EL (cell line): ENCODE data around the gene KNOP1.
"Not testable (repeated sequence)": the region's sequence is repeated elsewhere in the genome, so short reads cannot be mapped to it uniquely, and the experiment has no call there.

Experiments used
- DNase-seq: peaks from one replicate; pipeline ENCODE4 v3.0.0-alpha.2; 2016

Gene KNOP1

DNA sequence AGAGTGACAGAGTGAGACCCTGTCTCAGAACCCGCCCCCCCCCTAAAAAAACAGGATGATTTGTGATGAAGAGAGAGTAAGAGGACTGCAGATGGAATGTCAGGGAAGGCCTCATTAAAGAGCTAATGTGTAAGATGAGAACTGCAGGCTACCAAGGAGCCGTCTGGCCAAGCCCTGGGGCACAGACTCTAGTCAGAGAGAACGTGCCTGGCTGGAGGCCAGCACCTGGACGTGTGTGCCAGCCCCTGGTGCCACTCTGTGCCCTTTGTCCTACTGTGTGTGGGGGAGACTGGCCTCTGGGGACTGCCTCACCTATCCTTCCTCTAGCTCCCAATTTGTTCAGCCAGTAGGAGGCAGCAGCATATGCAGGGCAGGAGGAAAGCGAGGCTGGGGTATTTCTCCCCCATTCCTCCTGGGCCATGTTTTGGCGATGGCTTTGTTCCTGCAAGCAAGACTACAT, 37.1 kb downstream of the KNOP1 start:
- DNase-seq, result no peak

DNA sequence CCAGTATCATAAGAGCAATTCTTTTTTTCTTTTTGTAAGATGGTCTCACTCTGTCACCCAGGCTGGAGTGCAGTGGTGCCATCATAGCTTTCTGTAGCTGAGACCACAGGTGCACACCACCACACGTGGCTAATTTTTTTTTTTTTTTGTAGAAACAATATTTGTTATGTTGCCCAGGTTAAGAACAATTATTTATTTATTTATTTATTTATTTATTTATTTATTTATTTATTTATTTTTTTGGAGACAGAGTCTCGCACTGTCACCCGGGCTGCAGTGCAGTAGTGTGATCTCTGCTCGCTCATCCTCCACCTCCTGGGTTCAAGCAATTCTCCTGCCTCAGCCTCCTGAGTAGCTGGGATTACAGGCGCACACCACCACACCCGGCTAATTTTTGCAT, 38.7 kb downstream of the KNOP1 start:
- not testable (repeated sequence) for DNase-seq

DNA sequence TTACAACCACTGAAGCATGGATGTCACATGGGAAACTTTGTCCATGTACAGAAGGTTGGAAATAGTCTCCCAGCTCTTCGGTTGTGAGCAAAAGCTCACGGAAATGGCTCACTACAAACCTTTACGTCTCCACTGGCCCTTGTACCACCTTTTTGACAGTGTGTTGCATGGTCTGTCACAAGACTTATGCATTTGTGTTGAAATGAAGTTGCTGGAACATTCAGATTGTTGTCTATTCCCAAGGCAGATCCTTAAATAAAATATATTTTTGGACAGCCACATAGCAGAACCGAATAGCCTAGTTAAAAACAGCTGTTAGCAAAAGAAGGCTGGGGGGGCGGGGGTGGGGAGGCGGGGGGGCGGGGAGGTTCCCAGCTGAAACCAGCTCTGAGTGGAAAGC, 39.2 kb downstream of the KNOP1 start:
- DNase-seq, result no peak

DNA sequence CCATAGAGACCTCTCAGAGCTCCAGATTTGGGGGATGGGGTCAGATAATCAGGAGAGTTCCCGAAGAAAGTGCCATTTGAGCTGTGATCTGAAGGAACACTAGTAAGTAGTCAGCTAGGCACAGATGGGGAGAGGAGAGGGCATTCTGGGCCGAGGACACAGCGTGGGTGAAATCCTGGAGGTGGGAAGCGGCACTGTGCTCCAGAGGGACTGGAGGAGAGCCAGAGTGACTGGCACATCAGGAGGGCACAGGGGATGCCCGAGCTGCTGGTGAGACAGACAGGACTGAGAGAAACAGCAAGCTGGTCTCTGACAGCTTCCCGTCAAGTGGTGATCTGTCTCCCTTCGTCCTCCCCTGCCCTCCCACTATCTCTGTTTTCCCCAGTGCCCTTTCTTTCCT, 40.6 kb downstream of the KNOP1 start:
- DNase-seq, result no peak

DNA sequence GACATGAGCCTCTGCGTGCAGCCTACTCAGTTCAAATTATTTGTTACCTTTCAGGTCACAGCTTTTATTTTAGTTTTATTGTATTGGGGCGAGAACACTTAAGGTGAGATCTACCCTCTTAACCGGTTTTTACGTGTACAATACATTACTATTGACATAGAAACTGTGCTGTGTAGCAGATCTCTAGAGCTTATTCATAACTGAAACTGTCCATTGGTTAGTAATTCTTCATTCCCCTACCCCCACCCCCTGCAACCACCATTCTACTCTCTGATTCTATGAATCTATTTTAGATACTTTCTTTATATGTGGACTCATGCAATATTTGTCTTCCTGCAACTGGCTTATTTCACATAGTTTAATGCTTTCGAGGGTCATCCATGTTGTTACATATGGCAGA, 43.5 kb downstream of the KNOP1 start:
- DNase-seq, result no peak

DNA sequence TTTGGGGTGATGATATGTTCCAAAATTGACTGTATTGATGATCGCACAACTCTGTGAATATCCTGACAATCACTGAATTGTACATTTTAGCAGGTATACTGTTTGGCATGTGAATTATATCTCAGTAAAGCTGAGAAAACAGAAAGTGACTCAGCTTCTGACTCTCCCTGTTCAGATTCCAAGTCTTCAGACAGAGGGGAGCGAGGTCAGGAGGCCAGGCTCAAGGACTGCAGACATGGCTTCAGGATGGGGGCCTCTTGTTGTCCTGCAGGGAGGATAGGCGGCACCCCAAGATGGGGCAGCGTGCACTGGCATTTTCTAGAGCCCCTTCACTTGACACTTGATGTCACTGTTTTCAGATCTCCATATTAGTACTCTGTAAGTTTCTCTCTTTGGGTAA, 45.6 kb downstream of the KNOP1 start:
- peak; percentile 6 for DNase-seq

DNA sequence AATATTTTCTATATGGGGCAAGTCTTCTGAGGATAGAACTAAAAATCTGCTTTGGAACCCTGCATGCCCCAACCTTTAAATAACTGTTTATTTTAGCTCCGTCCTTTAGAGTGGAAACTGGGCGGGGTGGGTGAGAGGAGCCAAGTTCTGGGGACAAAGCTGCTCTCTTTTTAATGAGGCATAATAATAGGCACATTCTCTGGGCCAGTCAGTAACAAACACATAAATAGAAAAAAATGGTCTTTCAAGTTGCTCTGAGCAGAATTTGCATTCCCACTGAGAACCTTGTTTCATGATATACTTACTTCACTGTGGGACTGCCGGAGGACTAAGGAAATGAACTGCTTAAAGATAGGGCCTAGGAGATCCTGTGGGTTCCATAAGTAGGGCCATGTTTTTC, 51.5 kb downstream of the KNOP1 start:
- DNase-seq, result no peak

DNA sequence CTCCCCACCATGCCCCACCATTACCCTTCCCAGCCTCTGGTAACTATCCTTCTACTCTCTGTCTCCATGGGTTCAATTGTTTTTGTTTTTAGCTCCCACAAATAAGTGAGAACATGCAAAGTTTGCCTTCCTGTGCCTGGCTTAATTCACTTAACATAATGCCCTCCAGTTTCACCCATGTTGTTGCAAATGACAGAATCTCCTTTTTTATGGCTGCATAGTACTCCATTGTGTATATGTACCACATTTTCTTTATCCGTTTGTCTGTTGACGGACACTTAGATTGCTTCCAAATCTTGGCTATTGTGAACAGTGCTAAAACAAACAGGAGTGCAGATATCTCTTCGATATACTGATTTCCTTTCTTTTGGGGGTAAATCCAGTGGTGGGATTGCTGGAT, 52.7 kb downstream of the KNOP1 start:
- not testable (repeated sequence) for DNase-seq

DNA sequence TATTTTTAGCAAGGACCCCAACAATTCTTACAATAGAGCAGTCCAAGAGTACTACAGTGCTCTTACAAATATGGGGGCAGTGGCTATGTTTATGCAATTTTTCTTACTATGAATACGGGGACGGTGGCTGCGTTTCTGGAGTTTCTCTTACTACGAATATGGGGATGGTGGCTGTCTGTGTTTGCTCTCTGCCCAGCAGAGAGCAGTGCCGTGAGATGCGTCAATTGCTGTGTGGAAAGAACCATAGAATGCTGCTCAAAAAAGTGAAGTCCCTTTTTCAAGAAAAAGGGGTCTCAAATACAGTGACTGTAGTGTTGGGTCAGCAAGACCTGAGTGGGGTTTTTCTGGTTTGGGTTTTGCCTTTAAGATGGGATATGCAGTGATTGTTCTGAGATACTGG, 53.9 kb downstream of the KNOP1 start:
- no peak for DNase-seq

DNA sequence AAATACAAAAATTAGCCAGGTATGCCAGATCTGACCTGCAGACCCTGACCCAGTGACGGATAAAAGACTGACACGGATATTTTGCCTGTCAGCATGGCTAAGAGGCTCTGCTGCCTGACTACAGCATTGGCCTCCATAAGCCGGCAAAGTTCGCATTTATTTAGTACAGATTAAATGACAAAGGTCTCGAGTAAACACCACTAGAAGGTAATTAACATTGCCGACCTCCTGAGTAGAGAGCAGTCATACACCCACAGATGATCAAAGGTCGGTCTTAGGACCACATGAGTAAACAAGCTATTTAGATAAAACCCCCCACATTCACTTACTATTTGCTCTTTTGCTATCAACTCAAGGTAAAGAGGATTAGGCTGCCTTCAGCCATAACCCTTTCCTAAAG, 55.7 kb downstream of the KNOP1 start:
- DNase-seq, result no peak

DNA sequence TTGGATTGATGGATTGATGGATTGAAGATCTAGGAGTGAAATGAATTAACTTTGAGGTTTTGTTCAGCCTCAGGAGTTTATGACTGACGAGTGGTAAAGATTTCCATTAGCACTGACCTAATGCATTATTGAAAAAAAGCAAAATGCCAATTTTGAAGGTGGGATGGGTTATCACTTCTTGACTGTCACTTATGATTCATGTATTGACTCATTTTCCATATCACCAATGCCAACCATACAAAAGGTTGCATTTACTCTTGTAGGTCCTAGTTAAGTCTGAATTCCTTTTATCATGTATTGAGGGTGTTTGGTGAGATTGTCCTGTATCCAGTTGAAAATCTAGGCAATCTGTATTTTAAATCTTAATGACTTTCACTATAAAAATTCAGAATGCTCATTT, 57.6 kb downstream of the KNOP1 start:
- DNase-seq, result no peak

DNA sequence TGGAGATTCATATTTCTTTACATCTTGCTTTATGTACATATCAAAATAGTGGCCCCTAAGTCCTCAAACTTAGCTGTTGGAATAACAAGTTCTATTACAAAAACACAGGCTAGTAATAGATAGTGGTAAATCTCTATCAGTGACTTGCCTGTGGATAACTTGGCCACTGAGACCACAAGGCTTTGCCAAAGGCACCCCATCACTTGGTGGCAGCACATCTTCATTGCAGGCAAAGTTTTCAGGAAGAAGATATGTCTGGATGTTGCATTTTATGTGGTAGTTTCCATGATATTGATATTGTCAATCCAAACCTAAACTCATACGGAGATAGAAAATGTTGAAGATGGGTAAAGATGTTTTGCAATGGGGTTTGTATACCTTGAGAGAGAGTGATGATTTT, 58.5 kb downstream of the KNOP1 start:
- DNase-seq, result no peak

DNA sequence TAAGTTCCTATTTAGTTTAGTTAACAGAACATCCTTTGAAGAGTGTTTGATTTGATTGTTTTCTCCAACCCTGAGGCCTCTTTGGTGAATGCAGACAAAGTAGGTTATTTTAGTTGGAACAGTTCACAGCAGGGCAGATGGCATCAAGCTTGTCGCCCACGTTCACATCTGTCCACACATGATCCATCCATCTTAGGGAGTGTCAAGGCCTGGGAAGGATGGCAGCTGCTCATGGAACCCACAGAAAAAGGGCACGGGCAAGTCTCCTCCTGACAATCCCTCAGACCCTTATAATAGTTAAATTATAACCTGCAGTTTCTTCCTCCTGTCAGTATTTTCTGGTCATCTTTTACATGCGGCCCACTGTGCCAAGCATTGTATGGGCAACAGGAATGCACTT, 60.2 kb downstream of the KNOP1 start:
- DNase-seq, result no peak

DNA sequence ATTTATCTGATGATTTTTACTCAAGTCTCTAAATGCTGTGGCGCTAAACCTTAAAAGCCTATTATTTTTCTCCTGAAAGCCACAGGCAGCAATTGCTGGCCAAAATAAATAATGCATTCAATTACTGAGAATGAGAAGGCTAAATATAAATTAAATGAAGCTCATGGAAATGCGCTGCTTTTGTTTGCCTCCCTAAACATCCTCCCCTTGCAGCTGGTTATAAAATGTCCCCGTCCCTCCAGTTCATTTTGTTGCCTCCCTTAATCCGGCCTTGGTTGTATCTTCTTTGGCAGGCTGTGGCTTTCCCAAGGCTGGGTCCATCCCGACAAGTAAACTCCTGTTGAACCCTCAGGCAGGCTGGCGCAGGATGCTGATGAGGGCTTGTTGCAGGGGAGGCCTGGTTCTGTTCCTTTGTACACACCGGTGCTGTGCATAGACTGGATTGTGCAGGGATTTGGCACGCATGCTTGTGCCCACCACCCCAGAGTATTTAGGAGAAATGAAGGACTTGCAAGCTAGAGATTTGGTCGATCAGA, 62.7 kb downstream of the KNOP1 start:
- no peak for DNase-seq

DNA sequence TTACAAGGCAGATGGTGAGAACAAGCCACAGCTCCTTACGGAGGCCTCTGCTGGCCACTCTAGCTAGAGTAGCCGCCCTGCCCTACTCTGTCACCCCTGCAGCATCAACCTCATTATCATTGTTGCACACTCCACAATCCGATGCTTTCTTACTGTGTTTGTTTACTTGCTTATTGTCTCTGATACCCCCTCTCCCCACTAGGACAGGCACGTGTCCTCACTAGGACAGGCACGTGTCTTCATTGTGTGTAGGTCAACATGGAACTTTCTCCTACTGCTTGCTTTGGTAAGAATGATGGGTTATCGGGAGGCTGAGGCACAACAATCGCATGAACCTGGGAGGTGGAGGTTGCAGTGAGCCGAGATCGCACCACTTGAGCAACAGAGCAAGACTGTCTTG, 63.9 kb downstream of the KNOP1 start:
- DNase-seq, result no peak
